ENCODE measurements around the gene ADAMTS18.
A peak's percentile ranks its signal among the peaks of the same experiment; 100 is the strongest.

ADAMTS18 gene

GRCh38 chr16:77327717-77328116 is 107.1 kb downstream of the ADAMTS18 start:
- no peak for DNase-seq (ENCODE audit: low read depth in 2 of 2)

- no peak for DNase-seq (ENCODE audit: low read depth in 2 of 2)
Observed at GRCh38 chr16:77324729-77325128, 110.1 kb downstream of the ADAMTS18 start.

- DNase-seq (ENCODE audit: low read depth in 2 of 2), result no peak
Observed at GRCh38 chr16:77323695-77324094, 111.1 kb downstream of the ADAMTS18 start.

GRCh38 chr16:77322757-77323156 is 112.1 kb downstream of the ADAMTS18 start:
- DNase-seq (ENCODE audit: low read depth in 2 of 2), result no peak

GRCh38 chr16:77317059-77317458 is 117.8 kb downstream of the ADAMTS18 start:
- no peak for DNase-seq (ENCODE audit: low read depth in 2 of 2)

GRCh38 chr16:77310877-77311276 is 124.0 kb downstream of the ADAMTS18 start:
- DNase-seq (ENCODE audit: low read depth in 2 of 2), result no peak

GRCh38 chr16:77308163-77308561 is 126.7 kb downstream of the ADAMTS18 start:
- no peak for DNase-seq (ENCODE audit: low read depth in 2 of 2)

GRCh38 chr16:77307426-77308162 is 127.2 kb downstream of the ADAMTS18 start:
- DNase-seq (ENCODE audit: low read depth in 2 of 2), result peak in 1 of 2 experiments; percentile 41

GRCh38 chr16:77306075-77306474 is 128.8 kb downstream of the ADAMTS18 start:
- peak in 1 of 2 experiments; percentile 41 for DNase-seq (ENCODE audit: low read depth in 2 of 2)

- no peak for DNase-seq (ENCODE audit: low read depth in 2 of 2)
Observed at GRCh38 chr16:77304877-77305276, 130.0 kb downstream of the ADAMTS18 start.

- DNase-seq (ENCODE audit: low read depth in 2 of 2), result no peak
Observed at GRCh38 chr16:77304134-77304533, 130.7 kb downstream of the ADAMTS18 start.

- no peak for DNase-seq (ENCODE audit: low read depth in 2 of 2)
Observed at GRCh38 chr16:77302674-77303073, 132.2 kb downstream of the ADAMTS18 start.

- DNase-seq (ENCODE audit: low read depth in 2 of 2), result no peak
Observed at GRCh38 chr16:77302249-77302648, 132.6 kb downstream of the ADAMTS18 start.

GRCh38 chr16:77300256-77300655 is 134.6 kb downstream of the ADAMTS18 start:
- no peak for DNase-seq (ENCODE audit: low read depth in 2 of 2)

GRCh38 chr16:77299395-77299794 is 135.4 kb downstream of the ADAMTS18 start:
- no peak for DNase-seq (ENCODE audit: low read depth in 2 of 2)

- DNase-seq (ENCODE audit: low read depth in 2 of 2), result peak; percentile 79 to 84
Observed at GRCh38 chr16:77298418-77299360, 136.1 kb downstream of the ADAMTS18 start.

- DNase-seq (ENCODE audit: low read depth in 2 of 2), result no peak
Observed at GRCh38 chr16:77297996-77298395, 136.8 kb downstream of the ADAMTS18 start.

- no peak for DNase-seq (ENCODE audit: low read depth in 2 of 2)
Observed at GRCh38 chr16:77295896-77296295, 138.9 kb downstream of the ADAMTS18 start.

- DNase-seq (ENCODE audit: low read depth in 2 of 2), result no peak
Observed at GRCh38 chr16:77290451-77291115, 144.3 kb downstream of the ADAMTS18 start.

GRCh38 chr16:77289331-77289809 is 145.5 kb downstream of the ADAMTS18 start:
- no peak for DNase-seq (ENCODE audit: low read depth in 2 of 2)

GRCh38 chr16:77288222-77288621 is 146.6 kb downstream of the ADAMTS18 start:
- DNase-seq (ENCODE audit: low read depth in 2 of 2), result peak; percentile 58 to 63

GRCh38 chr16:77285676-77286075 is 149.2 kb downstream of the ADAMTS18 start:
- DNase-seq (ENCODE audit: low read depth in 2 of 2), result no peak

Data from fibroblast of skin of left biceps (primary cell).